ENCODE results near the gene SLC2A9.

The SLC2A9 gene

DNA sequence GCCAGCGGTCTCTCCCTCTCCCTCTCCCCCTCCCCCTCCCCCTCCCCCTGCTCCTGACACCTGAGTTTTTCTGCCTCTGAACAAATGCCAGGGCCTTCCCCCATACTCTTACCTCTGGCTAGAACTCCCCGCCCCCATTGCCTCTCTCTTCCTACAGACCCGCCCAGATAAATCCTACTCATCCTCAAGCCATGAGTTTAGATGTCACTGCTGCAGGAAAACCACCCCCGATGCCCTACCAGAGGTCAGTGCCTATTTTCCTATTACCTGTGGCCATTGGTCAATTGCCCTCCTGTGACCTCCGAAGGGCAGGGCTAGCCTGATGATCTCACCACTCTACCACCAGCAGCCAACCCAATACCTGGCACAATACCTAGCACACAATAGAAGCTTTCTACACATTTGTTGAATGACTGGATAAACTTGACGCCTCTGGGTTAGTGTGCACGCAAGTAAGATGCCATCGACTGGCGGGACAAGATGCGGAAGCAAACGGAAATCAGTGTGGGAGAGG lies 43.7 kb downstream of the SLC2A9 start:
- H2AFZ ChIP-seq (ENCODE audit: low read depth, low read length) = no peak overlapping the region
- H3K27me3 ChIP-seq (ENCODE audit: low read depth, low read length) = no peaks in the 10 kb centered on the region
- H3K4me1 ChIP-seq (ENCODE audit: low read length) = no peaks in the 10 kb centered on the region
- H3K36me3 ChIP-seq (replicated peaks; ENCODE audit: low read depth, low read length) = no peaks in the 10 kb centered on the region
- no peaks in the 10 kb centered on the region for H4K20me1 ChIP-seq (ENCODE audit: insufficient read depth, low read length)
- H3K4me3 ChIP-seq (ENCODE audit: low read length) = no peak overlapping the region
- TF ChIP-seq, protein P1, sequence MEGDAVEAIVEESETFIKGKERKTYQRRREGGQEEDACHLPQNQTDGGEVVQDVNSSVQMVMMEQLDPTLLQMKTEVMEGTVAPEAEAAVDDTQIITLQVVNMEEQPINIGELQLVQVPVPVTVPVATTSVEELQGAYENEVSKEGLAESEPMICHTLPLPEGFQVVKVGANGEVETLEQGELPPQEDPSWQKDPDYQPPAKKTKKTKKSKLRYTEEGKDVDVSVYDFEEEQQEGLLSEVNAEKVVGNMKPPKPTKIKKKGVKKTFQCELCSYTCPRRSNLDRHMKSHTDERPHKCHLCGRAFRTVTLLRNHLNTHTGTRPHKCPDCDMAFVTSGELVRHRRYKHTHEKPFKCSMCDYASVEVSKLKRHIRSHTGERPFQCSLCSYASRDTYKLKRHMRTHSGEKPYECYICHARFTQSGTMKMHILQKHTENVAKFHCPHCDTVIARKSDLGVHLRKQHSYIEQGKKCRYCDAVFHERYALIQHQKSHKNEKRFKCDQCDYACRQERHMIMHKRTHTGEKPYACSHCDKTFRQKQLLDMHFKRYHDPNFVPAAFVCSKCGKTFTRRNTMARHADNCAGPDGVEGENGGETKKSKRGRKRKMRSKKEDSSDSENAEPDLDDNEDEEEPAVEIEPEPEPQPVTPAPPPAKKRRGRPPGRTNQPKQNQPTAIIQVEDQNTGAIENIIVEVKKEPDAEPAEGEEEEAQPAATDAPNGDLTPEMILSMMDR (IDR thresholded peaks at IDR 0.05; ENCODE audit: low read depth, low read length) = no peak
- TF ChIP-seq EZH2phosphoT487 (IDR thresholded peaks at IDR 0.05; ENCODE audit: low read depth) = no peak
- no peak overlapping the region for H3K27ac ChIP-seq (ENCODE audit: low read length)
- no peak overlapping the region for H3K9ac ChIP-seq (ENCODE audit: low read length)
- H3K79me2 ChIP-seq (ENCODE audit: low read length) = no peaks in the 10 kb centered on the region
- H3K9me3 ChIP-seq (ENCODE audit: insufficient read depth, low read length) = no peaks in the 10 kb centered on the region
- H3K4me2 ChIP-seq (ENCODE audit: low read length) = no peak overlapping the region

DNA sequence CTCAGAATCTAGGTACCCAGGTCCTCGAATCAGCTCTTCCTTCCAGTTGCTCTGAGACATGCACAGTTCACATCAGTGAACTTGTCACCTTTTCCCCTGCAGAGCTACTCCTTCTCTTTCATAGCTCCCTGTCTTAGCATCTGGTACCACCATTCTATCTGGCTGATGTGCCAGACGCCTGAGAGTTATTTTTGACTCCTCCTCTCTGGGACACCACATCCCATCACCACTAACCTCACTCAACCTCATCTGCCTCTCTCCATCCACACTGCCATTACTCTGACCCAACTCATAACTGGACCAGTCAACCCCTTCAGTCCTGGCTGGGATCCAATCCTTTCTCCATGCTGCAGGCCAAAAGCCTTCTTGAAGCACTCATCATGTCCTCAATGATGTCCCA lies 44.5 kb downstream of the SLC2A9 start:
- Histone ChIP-seq H3K4me1 (ENCODE audit: low read length) (peaks cover under 1% of the 10 kb centered on the region; the same call in 1 of the 2 replicates), H3K9ac (ENCODE audit: low read length) (no peak overlapping the region), H4K20me1 (ENCODE audit: insufficient read depth, low read length) (no peaks in the 10 kb centered on the region), H2AFZ (ENCODE audit: low read depth, low read length) (no peak overlapping the region), H3K27me3 (ENCODE audit: low read depth, low read length) (no peaks in the 10 kb centered on the region), H3K27ac (ENCODE audit: low read length) (no peak overlapping the region), H3K9me3 (ENCODE audit: insufficient read depth, low read length) (no peaks in the 10 kb centered on the region), H3K4me3 (ENCODE audit: low read length) (no peak overlapping the region), H3K4me2 (ENCODE audit: low read length) (no peak overlapping the region), H3K79me2 (ENCODE audit: low read length) (no peaks in the 10 kb centered on the region), H3K36me3 (replicated peaks; ENCODE audit: low read depth, low read length) (no peaks in the 10 kb centered on the region)
- TF ChIP-seq, protein P1 (IDR thresholded peaks at IDR 0.05; ENCODE audit: low read depth, low read length) = no peak
- TF ChIP-seq EZH2phosphoT487 (IDR thresholded peaks at IDR 0.05; ENCODE audit: low read depth) = no peak

DNA sequence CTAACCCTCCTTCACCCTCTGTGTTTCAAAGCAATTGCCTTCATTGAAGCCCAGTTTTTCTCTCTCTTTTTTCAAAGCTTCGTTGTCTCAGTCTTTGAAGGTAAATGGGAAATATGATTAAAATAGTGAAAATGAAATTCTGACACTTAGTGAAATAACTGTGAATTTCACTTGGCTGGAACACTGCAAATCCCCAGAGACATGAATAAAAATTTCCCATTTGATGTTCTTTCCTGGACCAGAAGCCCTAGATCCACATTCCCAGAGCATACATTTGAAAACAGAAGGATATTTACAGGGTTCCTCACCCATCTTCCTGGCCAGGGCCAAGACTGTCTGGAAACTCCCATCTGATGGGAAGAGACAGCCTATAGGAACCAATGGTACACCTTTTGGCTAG lies 45.0 kb downstream of the SLC2A9 start:
- TF ChIP-seq, protein P1 (IDR thresholded peaks at IDR 0.05; ENCODE audit: low read depth, low read length) = no peak
- TF ChIP-seq EZH2phosphoT487 (IDR thresholded peaks at IDR 0.05; ENCODE audit: low read depth) = no peak
- no peaks in the 10 kb centered on the region for H3K9me3 ChIP-seq (ENCODE audit: insufficient read depth, low read length)
- peaks cover 5% of the 10 kb centered on the region for H3K4me1 ChIP-seq (ENCODE audit: low read length)
- H3K79me2 ChIP-seq (ENCODE audit: low read length) = no peaks in the 10 kb centered on the region
- no peak overlapping the region for H3K9ac ChIP-seq (ENCODE audit: low read length)
- H4K20me1 ChIP-seq (ENCODE audit: insufficient read depth, low read length) = no peaks in the 10 kb centered on the region
- H2AFZ ChIP-seq (ENCODE audit: low read depth, low read length) = no peak overlapping the region
- H3K27me3 ChIP-seq (ENCODE audit: low read depth, low read length) = no peaks in the 10 kb centered on the region
- H3K4me3 ChIP-seq (ENCODE audit: low read length) = no peak overlapping the region
- H3K36me3 ChIP-seq (replicated peaks; ENCODE audit: low read depth, low read length) = no peaks in the 10 kb centered on the region
- H3K4me2 ChIP-seq (ENCODE audit: low read length) = no peak overlapping the region
- no peak overlapping the region for H3K27ac ChIP-seq (ENCODE audit: low read length)

DNA sequence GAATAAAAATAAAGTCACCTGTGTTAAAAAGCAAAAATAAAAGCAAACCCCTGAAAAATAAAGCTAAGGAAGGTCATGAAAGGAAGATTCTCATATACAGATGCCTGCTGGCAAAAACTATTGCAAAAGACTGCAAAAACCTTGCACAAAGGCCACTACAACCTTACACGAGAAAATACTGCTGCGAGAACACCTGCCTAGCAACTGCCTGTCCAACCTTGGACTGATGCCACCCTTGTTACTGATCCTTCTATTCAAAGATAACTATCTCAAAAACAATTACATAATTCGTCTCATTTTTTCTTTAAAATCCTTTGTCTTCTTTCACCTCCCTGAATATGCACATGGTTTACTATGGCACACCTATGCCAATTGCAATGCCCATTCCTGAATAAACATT lies 49.6 kb downstream of the SLC2A9 start:
- Histone ChIP-seq H2AFZ (ENCODE audit: low read depth, low read length) (no peak overlapping the region), H3K9me3 (ENCODE audit: insufficient read depth, low read length) (no peaks in the 10 kb centered on the region), H3K4me3 (ENCODE audit: low read length) (no peak overlapping the region), H3K4me2 (ENCODE audit: low read length) (no peak overlapping the region), H3K4me1 (ENCODE audit: low read length) (peaks cover 29% of the 10 kb centered on the region), H3K79me2 (ENCODE audit: low read length) (no peaks in the 10 kb centered on the region), H3K27ac (ENCODE audit: low read length) (no peak overlapping the region; the same call in 1 of the 2 replicates), H3K36me3 (replicated peaks; ENCODE audit: low read depth, low read length) (peaks cover 8% of the 10 kb centered on the region), H4K20me1 (ENCODE audit: insufficient read depth, low read length) (no peaks in the 10 kb centered on the region), H3K27me3 (ENCODE audit: low read depth, low read length) (no peaks in the 10 kb centered on the region), H3K9ac (ENCODE audit: low read length) (no peak overlapping the region)
- TF ChIP-seq EZH2phosphoT487 (IDR thresholded peaks at IDR 0.05; ENCODE audit: low read depth) = no peak
- TF ChIP-seq, protein P1 (IDR thresholded peaks at IDR 0.05; ENCODE audit: low read depth, low read length) = no peak

All from OCI-LY3 (cell line).